Suprapubic skin (tissue), 3 donors: ENCODE data around the gene TEDC2.

Experiments
- POLR2A ChIP-seq, 2 donors: fragments of 450-650 bp; IDR thresholded peaks; one replicate each; pipeline ENCODE4 v1.6.1; 2017; ENCODE audit warnings: antibody characterized with exemption in 2 of 2, mild to moderate bottlenecking in 2 of 2, moderate library complexity in 2 of 2
- TF ChIP-seq, protein P1 (sequence below), 2 donors: fragments of 200-600 bp in 1 of 2; fragments of 450-650 bp in 1 of 2; sonication (generic) in 1 of 2; IDR thresholded peaks; one replicate each; pipeline ENCODE4 v1.5.1; 2016 to 2019; ENCODE audit warnings: antibody characterized with exemption in 2 of 2, mild to moderate bottlenecking in 1 of 2, moderate library complexity in 1 of 2

DNA sequence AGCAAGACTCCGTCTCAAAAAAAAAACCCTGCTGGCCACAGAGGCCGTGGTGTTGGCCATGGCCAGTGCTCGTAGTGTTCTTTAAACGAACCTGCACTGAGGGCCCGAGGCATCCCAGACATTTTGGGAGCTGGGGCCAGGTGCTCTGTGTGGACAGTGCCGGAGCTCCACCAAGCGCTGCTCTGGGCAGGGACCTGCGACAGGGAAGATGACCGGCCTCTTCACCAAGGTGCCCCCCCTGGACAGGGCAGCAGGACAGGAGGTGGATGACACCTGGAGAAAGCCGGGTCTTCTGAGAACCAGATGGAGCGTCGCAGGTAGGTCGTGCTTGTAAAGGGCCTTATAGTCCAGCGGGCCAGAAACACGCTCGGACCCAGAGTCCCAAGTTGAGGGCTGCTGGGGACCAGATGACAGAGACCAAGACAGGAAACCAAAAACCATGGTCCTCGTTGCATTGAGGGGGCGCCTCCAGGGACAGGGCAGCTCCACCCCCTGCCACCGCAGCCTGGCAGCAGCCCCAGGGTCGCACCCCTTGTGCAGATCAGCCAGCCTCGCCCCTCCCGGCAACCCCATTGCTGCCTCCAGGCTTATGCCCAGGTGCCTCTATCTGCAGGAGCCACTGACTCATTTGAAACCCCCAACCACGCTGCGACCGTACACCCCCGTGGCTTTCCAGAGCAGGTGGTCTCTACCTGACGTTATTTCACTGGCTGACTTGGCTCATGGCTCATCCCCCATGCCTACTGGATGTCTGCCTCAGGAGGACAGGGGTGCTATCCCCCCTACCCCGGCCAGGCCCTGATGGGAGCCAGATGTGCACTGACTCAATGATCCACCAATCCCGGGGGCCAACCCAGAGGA is 7.0 kb downstream of the TEDC2 start:
- TF ChIP-seq, protein P1, sequence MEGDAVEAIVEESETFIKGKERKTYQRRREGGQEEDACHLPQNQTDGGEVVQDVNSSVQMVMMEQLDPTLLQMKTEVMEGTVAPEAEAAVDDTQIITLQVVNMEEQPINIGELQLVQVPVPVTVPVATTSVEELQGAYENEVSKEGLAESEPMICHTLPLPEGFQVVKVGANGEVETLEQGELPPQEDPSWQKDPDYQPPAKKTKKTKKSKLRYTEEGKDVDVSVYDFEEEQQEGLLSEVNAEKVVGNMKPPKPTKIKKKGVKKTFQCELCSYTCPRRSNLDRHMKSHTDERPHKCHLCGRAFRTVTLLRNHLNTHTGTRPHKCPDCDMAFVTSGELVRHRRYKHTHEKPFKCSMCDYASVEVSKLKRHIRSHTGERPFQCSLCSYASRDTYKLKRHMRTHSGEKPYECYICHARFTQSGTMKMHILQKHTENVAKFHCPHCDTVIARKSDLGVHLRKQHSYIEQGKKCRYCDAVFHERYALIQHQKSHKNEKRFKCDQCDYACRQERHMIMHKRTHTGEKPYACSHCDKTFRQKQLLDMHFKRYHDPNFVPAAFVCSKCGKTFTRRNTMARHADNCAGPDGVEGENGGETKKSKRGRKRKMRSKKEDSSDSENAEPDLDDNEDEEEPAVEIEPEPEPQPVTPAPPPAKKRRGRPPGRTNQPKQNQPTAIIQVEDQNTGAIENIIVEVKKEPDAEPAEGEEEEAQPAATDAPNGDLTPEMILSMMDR (IDR thresholded peaks at IDR 0.05) = no peak
- TF ChIP-seq POLR2A (IDR thresholded peaks at IDR 0.05) = no peak
